Endothelial cell of umbilical vein (primary cell): ENCODE results near the gene EMC6. TPM values are rescaled to one million over a fixed set of nuclear protein-coding genes. Genes with fewer than 3 reads are reported as not detected.

ENCODE experiments used
- BruUV-seq: library from RNA; stranded (reverse); fragments of 400-500 nt; replicated peaks from 2 replicates; lab custom pipeline; 2021; lab: Mats Ljungman, UMichigan
- CTCF ChIA-PET: fragments of 300-600, 350-600 bp; sonication (Branson Sonifier 250); formaldehyde crosslinking; loops from one replicate; lab custom pipeline; 2021; ENCODE audit warnings: antibody characterized with exemption, inconsistent platforms; lab: Charles Lee
- POLR2A ChIA-PET: fragments of 300-600, 350-600 bp; sonication (Branson Sonifier 250); formaldehyde crosslinking; loops from one replicate; lab custom pipeline; 2021; ENCODE audit warnings: antibody characterized with exemption, inconsistent platforms; lab: Charles Lee
- DNase-seq: peaks from one replicate; pipeline ENCODE4 v3.0.0-alpha.2; 2011; ENCODE audit warnings: low read depth, low spot score
- FAIRE-seq: peaks from 2 replicates; lab custom pipeline; 2011; peaks lifted over from hg19 to GRCh38; lab: Jason Lieb, UNC
- H2AFZ ChIP-seq: 2 replicates; pipeline ENCODE4 v1.6.0; 2012; ENCODE audit warnings: low read depth, low read length, control low read depth, inconsistent platforms
- H3K27ac ChIP-seq: 2 replicates; pipeline ENCODE4 v1.5.1; 2011; ENCODE audit warnings: low read depth, mild to moderate bottlenecking, control low read depth, low read length, moderate library complexity; ENCODE audit not compliant: insufficient read depth
- H3K27me3 ChIP-seq, 2 experiments: 2 replicates each; pipeline versions ENCODE4 v1.6.0 to v1.6.1; 2011; ENCODE audit warnings: low read length in 2 of 2, mixed read lengths in 1 of 2; ENCODE audit not compliant: control insufficient read depth in 2 of 2, insufficient read depth in 2 of 2
- H3K36me3 ChIP-seq, 2 experiments: 2 replicates in 1 of 2; 3 replicates in 1 of 2; pipeline ENCODE4 v1.5.1; 2011; ENCODE audit warnings: low read length in 2 of 2, mild to moderate bottlenecking in 1 of 2, moderate library complexity in 1 of 2; ENCODE audit not compliant: control insufficient read depth in 2 of 2, insufficient read depth in 2 of 2; ENCODE audit errors: extremely low read depth in 1 of 2
- H3K4me1 ChIP-seq: 3 replicates; pipeline ENCODE4 v1.5.1; 2011; ENCODE audit warnings: mild to moderate bottlenecking, low read length; ENCODE audit not compliant: control insufficient read depth, insufficient read depth; ENCODE audit errors: extremely low read depth
- H3K4me2 ChIP-seq: 2 replicates; pipeline ENCODE4 v1.6.1; 2011; ENCODE audit warnings: low read length, control low read depth, mixed read lengths; ENCODE audit not compliant: insufficient read depth
- H3K4me3 ChIP-seq, 3 experiments: fragments of 200-600 bp in 1 of 3; sonication (generic), shearing (Covaris generic) in 1 of 3; replicated peaks in 1 of 3; 2 replicates each; pipeline ENCODE4 v1.5.1; 2011 to 2016; ENCODE audit warnings: control low read depth in 3 of 3, low read length in 3 of 3, mild to moderate bottlenecking in 2 of 3, inconsistent platforms in 1 of 3, low read depth in 1 of 3, moderate library complexity in 1 of 3; ENCODE audit not compliant: insufficient read depth in 1 of 3
- H3K79me2 ChIP-seq: 2 replicates; pipeline ENCODE4 v1.6.0; 2012; ENCODE audit warnings: low read length, inconsistent platforms; ENCODE audit not compliant: control insufficient read depth, insufficient read depth
- H3K9ac ChIP-seq: replicated peaks from 2 replicates; pipeline ENCODE3; 2011; ENCODE audit warnings: low read length, control low read depth; ENCODE audit not compliant: insufficient read depth; ENCODE audit errors: extremely low read depth
- H3K9me1 ChIP-seq: replicated peaks from 3 replicates; pipeline ENCODE4 v1.6.0; 2011; ENCODE audit warnings: mild to moderate bottlenecking, low read length; ENCODE audit not compliant: control insufficient read depth, insufficient read depth; ENCODE audit errors: extremely low read depth
- H3K9me3 ChIP-seq: replicated peaks from 2 replicates; pipeline ENCODE4 v1.5.1; 2012; ENCODE audit warnings: low read length, inconsistent platforms; ENCODE audit not compliant: control insufficient read depth, insufficient read depth
- H4K20me1 ChIP-seq: replicated peaks from 2 replicates; pipeline ENCODE3; 2011; ENCODE audit warnings: mild to moderate bottlenecking, low read length; ENCODE audit not compliant: control insufficient read depth, insufficient read depth; ENCODE audit errors: extremely low read depth
- CTCF ChIP-seq, 2 donors: IDR thresholded peaks; 1 replicate in 1 of 2; 2 replicates in 1 of 2; pipeline ENCODE4 v1.5.1; 2011; ENCODE audit warnings: low read length in 2 of 2, mild to moderate bottlenecking in 2 of 2, moderate library complexity in 2 of 2, control low read depth in 1 of 2, inconsistent platforms in 1 of 2, low read depth in 1 of 2; ENCODE audit not compliant: insufficient read depth in 1 of 2; ENCODE audit errors: extremely low read depth in 1 of 2
- EZH2 ChIP-seq: IDR thresholded peaks from 2 replicates; pipeline ENCODE4 v1.6.1; 2012; ENCODE audit warnings: borderline replicate concordance, low read depth, mild to moderate bottlenecking, moderate library complexity, low read length, inconsistent platforms; ENCODE audit not compliant: severe bottlenecking
- FOS ChIP-seq: IDR thresholded peaks from 2 replicates; pipeline ENCODE4 v1.6.1; 2011; ENCODE audit warnings: mild to moderate bottlenecking, low read length, moderate library complexity, borderline replicate concordance; ENCODE audit not compliant: insufficient read depth
- GATA2 ChIP-seq: IDR thresholded peaks from 2 replicates; pipeline ENCODE4 v1.7.0; 2011; ENCODE audit warnings: low read depth, mild to moderate bottlenecking, moderate library complexity, mixed read lengths, low read length; ENCODE audit not compliant: insufficient read length, insufficient read depth
- JUN ChIP-seq: IDR thresholded peaks from 2 replicates; pipeline ENCODE4 v1.6.1; 2011; ENCODE audit warnings: borderline replicate concordance, low read depth; ENCODE audit not compliant: insufficient read length, insufficient read depth
- MYC ChIP-seq: IDR thresholded peaks from one replicate; pipeline ENCODE4 v1.6.1; 2011; ENCODE audit warnings: mild to moderate bottlenecking, low read depth, low read length
- POLR2A ChIP-seq: IDR thresholded peaks from 2 replicates; pipeline ENCODE4 v1.6.1; 2012; ENCODE audit warnings: low read depth, mild to moderate bottlenecking, control low read depth, low read length
- POLR2AphosphoS5 ChIP-seq: IDR thresholded peaks from 2 replicates; pipeline ENCODE4 v1.6.1; 2012; ENCODE audit warnings: low read depth, mild to moderate bottlenecking, control low read depth, low read length, moderate library complexity; ENCODE audit not compliant: insufficient read depth
- dilution Hi-C: fragments of 300-500 bp; cut with MboI; formaldehyde crosslinking; loops from one replicate; pipeline ENCODE4 v1.15.0; 2019; ENCODE audit warnings: low sequenced_read_pairs; ENCODE audit not compliant: extremely low pct_ligation_motif_present
- intact Hi-C: fragments of 100-400 bp; cut with micrococcal nuclease; formaldehyde crosslinking; loops from one replicate; pipeline ENCODE4 v1.10.0; 2022
- polyA plus RNA-seq, 4 experiments: library from polyadenylated mRNA; depleted of rRNA in 3 of 4; stranded (reverse) in 3 of 4; unstranded in 1 of 4; fragments of >200 nt; gene quantifications; 2 replicates each; pipeline versions ENCODE4 v1.2.1 to v1.2.3, GENCODE V29; 2011 to 2012; ENCODE audit warnings: missing spikeins in 1 of 4
- total RNA-seq: library from RNA; stranded (reverse); gene quantifications from 2 replicates; pipeline ENCODE4 v1.2.3, GENCODE V29; 2021
- TF ChIP-seq, protein P1 (sequence below): IDR thresholded peaks from 2 replicates; pipeline ENCODE4 v1.6.1; 2011; ENCODE audit not compliant: insufficient read depth, insufficient read length

EMC6 gene
- total and polyA plus RNA-seq, 2 donors (not counting 3 experiments of a cell fraction or from before 2014, with no cell fraction given), result 54.0 to 105 TPM

DNA sequence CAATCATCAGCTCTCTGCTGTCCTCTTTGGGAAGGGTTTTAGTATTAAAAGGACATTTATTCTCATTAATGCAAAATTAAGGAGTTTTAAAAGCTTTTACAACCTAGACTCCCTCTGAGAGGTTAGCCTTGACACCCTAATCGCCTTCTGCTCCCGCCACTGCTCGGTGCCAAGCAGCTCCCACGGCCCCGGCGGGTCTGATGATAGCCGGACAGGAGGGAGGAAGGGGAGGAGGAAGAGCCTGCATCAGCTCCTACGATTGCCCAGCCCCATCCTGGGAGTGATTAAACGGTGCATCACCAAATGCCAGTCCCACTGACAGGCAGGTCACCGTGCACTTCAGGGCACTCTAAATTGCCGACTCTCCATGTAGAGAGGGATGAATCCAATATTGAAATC, 40.8 kb upstream of the EMC6 start:
- TF ChIP-seq MYC (no peak), CTCF (IDR thresholded peaks at IDR 0.05; ENCODE audit: extremely low read depth in 1 of 2, insufficient read depth in 1 of 2, low read depth in 1 of 2, low read length in 2 of 2) (no peak), GATA2 (no peak), JUN (no peak), FOS (no peak), EZH2 (no peak), POLR2AphosphoS5 (no peak), POLR2A (no peak)
- TF ChIP-seq, protein P1, sequence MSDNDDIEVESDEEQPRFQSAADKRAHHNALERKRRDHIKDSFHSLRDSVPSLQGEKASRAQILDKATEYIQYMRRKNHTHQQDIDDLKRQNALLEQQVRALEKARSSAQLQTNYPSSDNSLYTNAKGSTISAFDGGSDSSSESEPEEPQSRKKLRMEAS, result no peak
- H2AFZ ChIP-seq, result no peak overlapping the region
- no peaks in the 10 kb centered on the region for H3K9me1 ChIP-seq
- peaks cover 0 to 23% of the 10 kb centered on the region in 2 experiments for H3K36me3 ChIP-seq
- H3K27ac ChIP-seq, result no peak overlapping the region
- no peaks in the 10 kb centered on the region for H3K9me3 ChIP-seq
- H3K9ac ChIP-seq, result no peak overlapping the region
- H3K4me2 ChIP-seq, result no peak overlapping the region
- H3K4me1 ChIP-seq, result peaks cover 4% of the 10 kb centered on the region
- no peak for DNase-seq
- no peaks in the 10 kb centered on the region for H4K20me1 ChIP-seq
- CTCF ChIA-PET, result interaction anchor here (1.4 to 1.6 kb wide), 2 partner anchors 9 to 579 kb away, joined by 3 read pairs; partner anchors contain the start of genes CTNS and SHPK
- FAIRE-seq, result no peak
- POLR2A ChIA-PET, result no interaction called here
- no peaks in the 10 kb centered on the region for H3K27me3 ChIP-seq
- no TSS peak for BruUV-seq
- H3K79me2 ChIP-seq, result no peaks in the 10 kb centered on the region
- dilution Hi-C loops, result no loop called here
- no peak overlapping the region for H3K4me3 ChIP-seq
- intact Hi-C loops, result no loop called here
